Cardiac muscle cell (in vitro differentiated cells and primary cell): Measurements from ENCODE around the gene MYMK. TPM values are rescaled to one million over a fixed set of nuclear protein-coding genes. Genes with fewer than 3 reads are reported as not detected.
A peak's percentile ranks its signal among the peaks of the same experiment; 100 is the strongest.

Experiments
- DNase-seq, 2 donors: peaks; one replicate each; pipeline versions ENCODE4 v3.0.0 to v3.0.0-alpha.2; 2010 to 2017; ENCODE audit warnings: low read depth in 1 of 2, low spot score in 1 of 2
- H3K27ac ChIP-seq: fragments of 200-600 bp; sonication (generic); 2 replicates; pipeline ENCODE4 v1.5.1; 2016
- H3K27me3 ChIP-seq: fragments of 200-600 bp; sonication (generic); 2 replicates; pipeline ENCODE4 v1.6.0; 2016; ENCODE audit warnings: control low read depth
- H3K36me3 ChIP-seq: fragments of 200-600 bp; sonication (generic); 2 replicates; pipeline ENCODE4 v1.5.1; 2016; ENCODE audit warnings: control low read depth
- H3K4me1 ChIP-seq: fragments of 200-600 bp; sonication (generic); 2 replicates; pipeline ENCODE4 v1.8.1; 2017; ENCODE audit warnings: low read depth, mild to moderate bottlenecking, mixed run types
- H3K4me3 ChIP-seq: fragments of 200-600 bp; sonication (generic); 2 replicates; pipeline ENCODE4 v1.5.1; 2016; ENCODE audit warnings: mild to moderate bottlenecking
- H3K9me3 ChIP-seq: fragments of 200-600 bp; sonication (generic); 2 replicates; pipeline ENCODE4 v1.5.1; 2017; ENCODE audit warnings: low read depth, mild to moderate bottlenecking, control low read depth
- CTCF ChIP-seq: IDR thresholded peaks from 2 replicates; pipeline ENCODE4 v1.5.1; 2012; ENCODE audit warnings: low read depth, mild to moderate bottlenecking, low read length
- polyA plus RNA-seq: library from polyadenylated mRNA; unstranded; fragments of >200 nt; fragmentation: Nextera tagmentation; extraction: Ambion mirVana; gene quantifications from 2 replicates; pipeline ENCODE4 v1.2.1, GENCODE V29; 2016
- total RNA-seq: library from RNA; depleted of rRNA; stranded (reverse); fragments of >200 nt; gene quantifications from 2 replicates; pipeline ENCODE4 v1.2.3, GENCODE V29; 2016

Gene MYMK
- total and polyA plus RNA-seq, 2 experiments from 2014 or later: not detected

GRCh38 chr9:133499892-133500270 is 24.9 kb downstream of the MYMK start:
- H3K36me3 ChIP-seq: no peaks in the 10 kb centered on the region
- H3K27ac ChIP-seq: no peak overlapping the region
- DNase-seq: no peak
- H3K4me1 ChIP-seq: no peaks in the 10 kb centered on the region
- TF ChIP-seq CTCF: no peak
- no peak overlapping the region for H3K4me3 ChIP-seq
- H3K27me3 ChIP-seq: no peaks in the 10 kb centered on the region
- no peaks in the 10 kb centered on the region for H3K9me3 ChIP-seq

- H3K4me3 ChIP-seq: no peak overlapping the region
- H3K36me3 ChIP-seq: no peaks in the 10 kb centered on the region
- DNase-seq: no peak
- TF ChIP-seq CTCF: peak; percentile 21
- no peaks in the 10 kb centered on the region for H3K27me3 ChIP-seq
- H3K4me1 ChIP-seq: no peaks in the 10 kb centered on the region
- no peak overlapping the region for H3K27ac ChIP-seq
- no peaks in the 10 kb centered on the region for H3K9me3 ChIP-seq
Measured at GRCh38 chr9:133499132-133499891, 25.4 kb downstream of the MYMK start.

- no peak for DNase-seq
- Histone ChIP-seq H3K27me3 (no peaks in the 10 kb centered on the region), H3K4me3 (no peak overlapping the region), H3K4me1 (peaks cover 6% of the 10 kb centered on the region), H3K36me3 (no peaks in the 10 kb centered on the region), H3K9me3 (no peaks in the 10 kb centered on the region), H3K27ac (no peak overlapping the region)
- no peak for TF ChIP-seq CTCF
Measured at GRCh38 chr9:133496861-133497842, 27.6 kb downstream of the MYMK start.

GRCh38 chr9:133495327-133496293 is 29.1 kb downstream of the MYMK start:
- no peaks in the 10 kb centered on the region for H3K9me3 ChIP-seq
- no peaks in the 10 kb centered on the region for H3K36me3 ChIP-seq
- no peaks in the 10 kb centered on the region for H3K27me3 ChIP-seq
- peaks cover 6% of the 10 kb centered on the region for H3K4me1 ChIP-seq
- DNase-seq: no peak
- H3K27ac ChIP-seq: no peak overlapping the region
- no peak for TF ChIP-seq CTCF
- no peak overlapping the region for H3K4me3 ChIP-seq
